Effector CD4-positive, alpha-beta T cell (primary cell): ENCODE measurements around the gene DCK.
"Not testable (repeated sequence)": the region's sequence is repeated elsewhere in the genome, so short reads cannot be mapped to it uniquely, and the experiment has no call there.

Experiments
- DNase-seq: peaks from one replicate; pipeline ENCODE4 v3.0.0-alpha.2; 2020

The DCK gene

DNA sequence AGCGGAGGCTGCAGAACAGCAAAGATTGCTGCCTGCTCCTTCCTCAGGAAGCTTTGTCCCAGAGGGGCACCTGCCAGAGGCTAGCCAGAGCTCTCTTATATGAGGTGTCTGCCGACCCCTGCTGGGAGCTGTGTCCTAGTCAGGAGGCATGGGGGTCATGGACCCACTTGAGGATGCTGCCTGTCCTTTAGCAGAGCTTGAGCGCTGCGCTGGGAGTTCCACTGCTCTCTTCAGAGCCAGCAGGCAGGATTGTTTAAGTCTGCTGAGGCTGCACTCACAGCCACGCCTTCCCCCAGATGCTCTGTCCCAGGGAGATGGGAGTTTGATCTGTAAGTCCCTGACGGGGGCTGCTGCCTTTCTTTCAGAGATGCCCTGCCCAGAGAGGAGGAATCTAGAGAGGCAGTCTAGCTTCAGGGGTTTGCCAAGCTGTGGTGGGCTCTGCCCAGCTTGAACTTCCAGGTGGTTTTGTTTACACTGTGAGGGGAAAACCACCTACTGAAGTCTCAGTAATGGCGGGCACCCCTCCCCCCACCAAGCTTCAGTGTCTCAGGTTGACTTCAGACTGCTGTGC lies 10.9 kb downstream of the DCK start:
- peak; percentile 40 for DNase-seq

DNA sequence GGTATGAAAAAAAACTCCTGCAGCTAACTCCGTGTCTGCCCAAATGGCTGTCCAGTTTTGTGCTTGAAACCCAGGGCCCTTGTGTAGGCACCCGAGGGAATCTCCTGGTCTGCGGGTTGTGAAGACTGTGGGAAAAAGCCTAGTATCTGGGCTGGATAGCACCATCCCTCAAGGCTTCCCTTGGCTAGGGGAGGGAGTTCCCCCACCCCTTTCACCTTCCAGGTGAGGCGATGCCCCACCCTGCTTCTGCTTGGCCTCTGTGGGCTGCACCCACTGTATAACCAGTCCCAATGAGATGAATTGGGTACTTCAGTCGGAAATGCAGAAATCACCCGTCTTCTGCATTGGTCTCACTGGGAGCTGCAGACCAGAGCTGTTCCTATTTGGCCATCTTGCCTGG lies 11.6 kb downstream of the DCK start:
- not testable (repeated sequence) for DNase-seq

DNA sequence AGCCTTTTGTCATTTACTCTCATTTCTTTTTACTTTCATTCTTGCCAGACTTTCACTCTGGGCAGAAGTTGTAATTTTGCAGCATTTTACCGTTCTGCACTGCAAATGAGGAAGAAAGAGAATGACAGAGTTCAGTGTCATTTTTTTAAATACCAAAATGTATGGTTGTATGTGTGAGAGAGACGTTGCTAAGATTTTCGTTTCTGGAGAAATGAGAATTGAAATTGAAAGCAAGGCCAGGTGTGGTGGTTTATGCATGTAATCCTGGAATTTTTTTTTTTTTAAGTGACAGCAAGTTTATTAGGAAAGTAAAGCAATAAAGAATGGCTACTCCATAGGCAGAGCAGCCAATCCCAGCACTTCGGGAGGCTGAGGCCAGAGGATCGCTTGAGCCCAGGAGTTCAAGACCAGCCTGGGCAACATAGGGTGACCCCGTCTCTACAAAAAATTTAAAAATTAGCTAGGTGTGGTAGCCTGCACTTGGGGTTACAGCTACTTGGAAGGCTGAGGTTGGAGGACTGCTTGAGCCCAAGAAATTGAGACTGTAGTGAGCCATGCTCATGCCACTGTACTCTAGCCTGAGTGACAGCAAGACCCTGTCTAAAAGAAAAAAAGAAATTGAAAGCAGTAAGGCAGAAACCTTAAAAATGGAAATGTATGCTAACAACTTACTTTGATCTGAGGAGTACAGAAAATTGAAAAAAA lies 12.9 kb downstream of the DCK start:
- no peak for DNase-seq

DNA sequence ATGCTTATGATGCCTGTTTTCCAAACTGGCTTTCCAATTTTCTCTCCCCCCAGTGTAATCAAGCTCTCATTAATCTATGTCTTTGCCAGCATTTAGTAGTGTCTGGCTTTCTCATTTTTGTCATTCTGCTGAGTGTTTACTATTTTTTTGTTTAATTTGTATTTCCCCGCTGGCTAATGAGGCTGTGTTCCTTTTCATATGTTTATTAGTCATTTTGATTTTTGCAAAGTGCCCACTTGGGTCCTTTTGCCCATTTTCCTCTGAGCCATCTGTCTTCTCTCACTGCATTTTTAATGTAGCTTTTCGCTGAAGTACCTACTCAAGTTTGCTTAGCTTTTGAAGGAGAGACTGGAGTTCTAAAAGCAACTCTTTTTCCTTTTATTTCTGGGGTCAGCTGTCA lies 14.7 kb downstream of the DCK start:
- DNase-seq = no peak

DNA sequence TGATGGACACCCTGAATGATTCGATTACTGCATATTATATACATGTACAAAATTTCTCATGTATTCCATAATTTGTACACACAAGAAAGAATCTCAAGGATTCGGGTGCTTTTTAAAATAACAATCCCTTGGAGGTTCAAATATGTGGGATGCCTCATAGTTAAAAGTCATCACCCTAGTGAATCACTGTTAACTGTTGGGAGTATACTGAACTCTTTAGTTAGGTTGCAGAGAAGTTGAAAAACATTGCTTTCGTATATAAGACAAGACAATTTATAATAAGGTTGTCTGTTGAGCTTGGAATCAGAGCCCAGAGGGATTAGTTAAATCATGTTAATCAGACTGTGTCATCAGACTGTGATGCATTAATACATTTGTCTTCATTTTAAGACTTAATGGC lies 15.6 kb downstream of the DCK start:
- DNase-seq = no peak

DNA sequence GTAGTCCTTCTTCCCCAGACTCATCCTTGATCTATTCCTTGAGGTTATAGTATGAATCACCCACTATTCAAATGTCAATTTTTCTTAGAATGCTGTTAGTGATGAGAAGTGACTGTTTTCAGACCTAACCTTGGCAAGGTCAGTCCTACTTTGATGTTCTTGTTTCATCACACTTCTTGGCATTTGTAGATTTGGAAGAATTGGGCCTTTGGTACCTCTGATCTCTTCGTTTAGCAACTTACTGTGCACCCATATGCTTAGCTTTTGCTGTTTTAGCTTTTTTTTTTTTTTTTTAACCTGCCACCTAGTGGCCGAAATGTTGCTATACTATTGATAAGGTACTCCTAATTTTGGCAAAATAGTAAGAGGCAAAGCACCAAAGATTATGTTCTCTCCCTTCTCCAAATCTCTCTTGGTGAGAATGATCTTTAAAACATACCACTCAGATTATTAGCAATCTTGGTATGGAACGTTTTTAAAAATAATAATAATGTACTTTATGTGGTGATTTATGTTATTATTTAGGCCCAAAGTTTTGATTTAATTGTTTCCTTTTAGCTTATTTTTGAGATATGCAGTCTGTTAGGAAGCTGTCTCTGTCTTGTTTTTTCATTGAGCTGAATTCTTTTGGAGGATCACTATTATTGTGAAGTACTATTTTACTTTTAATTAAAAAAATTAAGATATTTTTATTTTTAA lies 16.6 kb downstream of the DCK start:
- DNase-seq = no peak

DNA sequence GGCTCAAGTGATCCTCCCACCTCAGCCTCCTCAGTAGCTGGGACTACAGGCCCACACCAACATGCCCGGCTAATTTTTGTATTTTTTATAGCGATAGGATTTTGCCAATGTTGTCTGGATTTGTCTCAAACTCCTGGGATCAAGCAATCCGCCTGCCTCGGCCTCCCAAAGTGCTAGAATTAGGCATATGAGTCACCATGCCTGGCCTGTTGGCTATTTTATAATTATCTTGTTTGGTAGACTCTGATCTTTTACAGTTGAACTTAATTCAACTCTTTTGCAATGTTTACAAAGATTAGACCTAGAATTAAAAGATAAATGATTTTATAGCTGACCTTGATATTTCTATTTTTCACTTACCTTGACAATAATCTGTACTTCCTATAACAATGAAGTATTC lies 18.0 kb downstream of the DCK start:
- no peak for DNase-seq

DNA sequence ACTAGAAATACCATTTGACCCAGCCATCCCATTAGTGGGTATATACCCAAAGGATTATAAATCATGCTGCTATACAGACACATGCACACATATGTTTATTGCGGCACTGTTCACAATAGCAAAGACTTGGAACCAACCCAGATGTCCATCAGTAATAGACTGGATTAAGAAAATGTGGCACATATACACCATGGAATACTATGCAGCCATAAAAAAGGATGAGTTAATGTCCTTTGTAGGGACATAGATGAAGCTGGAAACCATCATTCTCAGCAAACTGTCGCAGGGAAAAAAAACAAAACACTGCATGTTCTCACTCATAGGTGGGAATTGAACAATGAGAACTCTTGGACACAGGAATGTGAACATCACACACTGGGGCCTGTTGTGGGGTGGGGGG lies 23.9 kb downstream of the DCK start:
- DNase-seq = not testable (repeated sequence)

DNA sequence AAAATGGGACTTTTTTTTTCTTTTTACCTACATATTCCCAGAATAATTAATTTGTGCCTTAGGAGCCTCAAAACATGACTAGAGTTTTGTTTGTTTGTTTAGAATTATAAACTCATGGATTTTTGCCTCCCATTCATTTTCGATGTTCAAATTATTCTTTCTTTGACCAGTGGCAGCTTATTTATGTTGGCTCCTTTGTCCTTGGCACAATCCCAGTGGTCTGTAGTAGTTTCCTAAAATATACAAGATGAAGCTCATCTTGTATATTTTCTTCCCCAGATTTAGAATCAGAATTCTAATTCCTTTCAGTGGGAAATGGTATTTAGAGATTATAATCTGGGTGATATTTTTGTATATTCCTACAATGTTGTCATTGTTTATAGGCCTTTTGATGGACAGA lies 27.2 kb downstream of the DCK start:
- DNase-seq = no peak

DNA sequence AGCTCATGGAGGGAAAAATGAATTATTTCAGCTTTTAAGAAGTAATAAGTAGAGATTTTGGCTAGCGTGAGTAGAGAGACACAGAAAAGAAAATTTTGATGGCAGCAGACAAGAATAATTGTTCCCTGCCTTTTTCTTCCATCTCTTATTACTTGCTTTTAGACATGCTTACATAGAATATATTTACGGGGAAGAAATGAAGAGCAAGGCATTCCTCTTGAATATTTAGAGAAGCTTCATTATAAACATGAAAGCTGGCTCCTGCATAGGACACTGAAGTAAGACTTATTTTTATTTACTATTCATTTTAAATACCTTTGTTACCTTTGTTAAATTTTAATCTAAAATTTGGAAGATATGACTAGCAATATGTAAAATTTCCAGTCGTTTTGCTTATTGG lies 32.2 kb downstream of the DCK start:
- DNase-seq = no peak

DNA sequence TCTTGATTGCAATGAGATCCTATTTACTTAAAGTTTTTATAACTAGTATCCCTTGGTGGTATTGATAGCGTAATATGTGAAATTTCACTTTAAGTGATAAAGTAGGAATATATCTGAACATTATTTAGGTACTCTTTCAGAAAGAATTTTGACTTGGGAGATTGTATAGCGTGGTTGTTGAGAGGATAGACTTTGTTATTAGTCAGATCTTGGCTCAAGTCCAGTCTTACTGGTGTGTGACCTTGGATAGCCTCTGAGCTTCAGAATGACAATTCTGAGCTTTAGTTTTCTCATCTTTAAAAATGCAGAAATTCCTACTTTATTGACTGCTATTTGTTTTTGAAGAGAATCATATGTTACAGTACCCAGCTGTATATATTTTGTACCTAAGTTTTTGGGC lies 32.6 kb downstream of the DCK start:
- no peak for DNase-seq

DNA sequence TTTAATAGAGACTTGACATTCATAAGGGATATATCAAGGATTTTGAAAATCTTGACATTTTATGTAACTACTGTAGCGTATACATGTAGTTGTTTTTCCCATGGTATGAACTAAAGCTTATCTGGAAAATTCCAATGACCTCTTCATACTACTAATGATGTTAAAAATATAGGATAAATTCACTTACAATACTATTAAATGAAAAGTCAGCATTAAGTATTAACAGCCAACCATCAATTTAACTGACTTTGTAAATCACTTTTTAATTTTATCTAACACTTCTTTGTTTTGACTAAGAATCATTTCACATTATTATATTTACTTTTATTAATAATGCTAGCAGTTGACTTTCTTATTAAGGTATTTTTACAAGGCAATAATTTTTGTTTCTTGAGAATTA lies 34.2 kb downstream of the DCK start:
- DNase-seq = no peak

DNA sequence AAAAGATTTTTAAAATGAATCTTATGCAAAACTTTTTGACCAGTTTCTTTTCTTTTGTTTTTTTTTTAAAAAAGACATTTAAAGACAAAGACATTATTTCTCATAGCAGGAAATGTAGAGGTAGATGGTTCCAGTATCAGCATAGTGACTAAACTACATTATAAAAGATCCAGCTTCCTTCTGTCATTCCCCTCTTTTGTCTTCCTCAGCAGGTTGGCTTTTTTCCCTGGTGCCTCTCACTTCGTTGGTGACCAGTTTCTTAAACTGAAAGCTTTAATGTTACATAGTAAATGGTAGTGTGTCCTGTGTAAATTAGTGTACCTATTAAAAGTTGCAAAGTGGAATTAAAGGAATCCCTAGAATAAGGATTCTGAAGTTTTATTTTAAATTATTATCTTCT lies 36.1 kb downstream of the DCK start:
- DNase-seq = no peak

DNA sequence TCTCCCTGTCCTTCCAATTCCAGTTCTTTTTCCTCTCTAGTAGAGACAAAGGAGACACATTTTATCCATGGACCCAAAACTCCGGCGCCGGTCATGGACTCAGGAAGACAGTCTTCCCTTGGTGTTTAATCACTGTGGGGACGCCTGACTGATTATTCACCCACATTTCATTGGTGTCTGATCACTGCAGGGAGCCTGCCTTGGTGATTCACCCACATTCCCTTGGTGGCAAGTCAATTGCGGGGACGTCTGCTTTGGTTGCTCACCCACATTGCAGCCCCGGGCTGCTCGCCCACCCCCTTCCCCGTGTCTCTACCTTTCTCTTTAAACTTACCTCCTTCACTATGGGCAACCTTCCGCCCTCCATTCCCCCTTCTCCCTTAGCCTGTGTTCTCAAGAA lies 38.7 kb downstream of the DCK start:
- DNase-seq = not testable (repeated sequence)

DNA sequence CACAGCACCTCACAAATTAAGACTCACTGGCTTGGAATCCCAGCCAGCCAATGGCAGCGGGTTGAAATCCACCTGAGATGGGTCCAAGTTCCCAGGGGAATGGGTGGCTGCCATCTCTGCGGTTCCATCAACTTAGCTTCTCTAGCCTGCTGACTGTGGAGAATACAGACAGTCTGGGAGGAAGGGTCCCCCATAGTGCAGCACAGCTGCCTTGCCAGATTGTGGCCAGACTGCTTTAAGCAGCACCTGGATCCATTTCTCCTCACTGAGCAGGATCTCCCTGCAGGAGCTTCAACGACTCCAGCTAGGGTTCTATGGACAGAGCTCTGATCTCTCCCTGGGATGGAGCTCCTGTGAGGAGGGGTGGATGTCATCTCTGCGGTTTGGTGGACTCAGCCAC lies 51.8 kb downstream of the DCK start:
- no peak for DNase-seq

DNA sequence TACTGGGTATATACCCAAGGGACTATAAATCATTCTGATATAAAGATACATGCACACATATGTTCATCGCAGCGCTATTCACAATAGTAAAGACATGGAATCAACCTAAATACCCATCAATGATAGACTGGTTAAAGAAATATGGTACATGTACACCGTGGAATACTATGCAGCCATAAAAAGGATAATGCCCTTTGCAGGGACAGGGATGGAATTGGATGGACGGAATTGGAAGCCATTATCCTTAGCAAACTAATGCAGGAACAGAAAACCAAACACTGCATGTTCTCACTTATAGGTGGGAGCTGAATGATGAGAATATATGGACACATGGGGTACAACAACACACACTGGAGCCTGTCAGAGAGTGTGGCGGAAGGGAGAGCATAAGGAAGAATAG lies 55.9 kb downstream of the DCK start:
- DNase-seq = no peak

DNA sequence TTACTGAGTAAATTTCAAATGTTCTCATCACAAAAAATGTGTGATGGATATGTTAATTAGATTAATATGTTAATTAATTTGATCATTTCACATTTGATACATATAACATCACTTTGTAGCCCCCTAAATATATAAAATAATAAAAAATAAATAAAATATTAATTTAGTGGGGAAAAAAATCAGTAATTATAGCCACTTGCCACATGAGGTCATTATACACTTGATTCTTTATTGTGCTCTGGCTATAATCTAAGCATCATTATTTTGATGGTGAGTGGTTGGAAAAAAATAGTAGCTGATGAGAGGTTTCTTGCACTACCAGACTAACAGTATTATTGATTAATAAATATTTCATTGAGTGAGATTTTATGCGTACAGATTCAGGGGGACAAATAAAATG lies 57.4 kb downstream of the DCK start:
- no peak for DNase-seq

DNA sequence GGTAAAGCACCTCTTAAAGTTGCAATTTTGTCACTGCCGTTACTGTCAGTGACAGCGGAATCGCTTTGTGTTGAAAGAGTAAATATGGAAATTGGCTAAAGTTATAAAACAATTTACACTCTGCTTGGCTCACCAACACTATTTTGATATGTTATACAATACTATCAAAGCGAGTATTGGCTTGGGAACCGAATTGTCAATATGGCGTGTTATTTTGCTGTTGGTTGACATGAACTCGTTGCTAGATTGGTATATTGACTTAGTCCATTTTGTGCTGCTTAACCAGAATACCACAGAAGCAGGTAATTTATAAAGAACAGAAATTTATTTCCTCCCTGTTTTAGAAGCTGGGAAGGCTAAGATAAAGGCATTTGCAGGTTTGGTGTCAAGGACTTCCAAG lies 58.6 kb downstream of the DCK start:
- no peak for DNase-seq

DNA sequence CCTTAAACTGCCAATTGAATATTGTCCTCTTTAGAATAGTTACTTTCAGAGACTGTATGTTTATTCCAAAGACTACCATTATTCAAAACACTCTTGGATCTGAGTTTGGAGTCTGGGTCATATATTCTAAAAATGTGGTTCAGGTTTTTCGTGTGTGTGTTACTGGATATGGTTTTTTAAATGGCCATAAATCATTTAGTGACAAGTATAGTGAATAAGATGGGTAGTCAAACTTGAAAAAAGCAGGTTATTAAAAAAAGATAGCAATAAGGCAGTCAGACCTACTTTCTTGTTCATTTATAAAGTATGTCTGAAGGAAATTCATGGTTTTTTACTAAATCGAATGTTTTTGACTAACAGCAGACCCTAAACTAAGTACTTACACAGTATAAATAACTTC lies 59.3 kb downstream of the DCK start:
- DNase-seq = no peak

DNA sequence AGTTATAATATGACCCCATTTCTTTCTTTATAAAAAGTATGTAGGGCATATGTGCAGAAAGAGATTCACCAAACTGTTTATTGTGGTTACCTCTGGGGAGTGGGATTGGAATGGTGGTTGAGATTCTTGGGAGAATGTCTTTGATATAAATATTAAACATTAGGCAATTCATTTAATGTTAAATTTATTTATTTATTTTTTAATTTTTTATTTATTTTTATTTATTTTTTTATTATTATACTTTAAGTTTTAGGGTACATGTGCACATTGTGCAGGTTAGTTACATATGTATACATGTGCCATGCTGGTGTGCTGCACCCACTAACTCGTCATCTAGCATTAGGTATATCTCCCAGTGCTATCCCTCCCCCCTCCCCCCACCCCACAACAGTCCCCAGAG lies 60.2 kb downstream of the DCK start:
- DNase-seq = not testable (repeated sequence)

DNA sequence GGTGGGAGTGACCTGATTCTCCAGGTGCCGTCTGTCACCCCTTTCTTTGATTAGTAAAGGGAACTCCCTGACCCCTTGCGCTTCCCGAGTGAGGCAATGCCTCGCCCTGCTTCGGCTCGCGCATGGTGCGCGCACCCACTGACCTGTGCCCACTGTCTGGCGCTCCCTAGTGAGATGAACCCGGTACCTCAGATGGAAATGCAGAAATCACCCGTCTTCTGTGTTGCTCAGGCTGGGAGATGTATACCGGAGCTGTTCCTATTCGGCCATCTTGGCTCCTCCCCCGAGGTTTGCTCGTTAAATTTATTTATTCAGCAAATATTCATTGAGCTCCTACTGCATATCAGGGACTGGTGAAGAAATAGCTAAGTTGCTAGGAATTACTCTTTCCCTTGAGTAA lies 66.1 kb downstream of the DCK start:
- not testable (repeated sequence) for DNase-seq

DNA sequence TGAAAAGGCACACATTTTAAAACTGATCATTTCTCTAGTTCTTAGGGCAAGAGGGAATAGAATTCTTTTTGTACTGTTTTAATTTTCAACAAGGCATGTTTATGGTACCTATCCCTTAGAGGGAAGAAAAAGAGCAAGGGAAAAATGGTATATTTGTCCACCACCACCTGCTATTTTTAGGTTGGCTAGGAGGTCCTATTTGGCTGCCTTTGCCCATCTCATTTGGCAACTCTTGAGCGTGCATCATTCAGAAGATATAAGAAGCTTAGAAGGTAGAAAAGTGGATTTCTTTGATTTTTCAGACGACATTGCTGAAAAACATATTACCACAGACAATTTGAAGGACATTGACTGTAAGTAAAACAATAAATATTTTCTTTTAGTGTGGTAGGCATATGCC lies 69.0 kb downstream of the DCK start:
- no peak for DNase-seq

DNA sequence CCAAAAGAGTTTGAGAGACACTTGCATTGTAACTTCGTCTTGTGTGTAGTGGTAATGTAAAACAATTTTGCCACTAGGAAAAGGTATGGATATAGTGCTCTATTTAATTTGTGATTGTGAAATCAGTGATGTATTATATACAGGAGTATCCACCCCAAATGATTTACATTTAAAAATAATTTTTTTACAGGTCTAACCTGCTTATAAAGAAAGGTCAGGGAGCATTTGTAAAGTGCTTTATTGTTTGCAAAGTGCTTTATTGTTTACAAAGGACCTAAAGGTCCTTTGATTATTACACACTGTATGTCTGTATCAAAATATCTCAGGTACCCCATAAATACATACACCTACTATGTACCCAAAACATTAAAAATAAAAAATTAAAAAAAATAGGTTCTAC lies 70.3 kb downstream of the DCK start:
- no peak for DNase-seq

DNA sequence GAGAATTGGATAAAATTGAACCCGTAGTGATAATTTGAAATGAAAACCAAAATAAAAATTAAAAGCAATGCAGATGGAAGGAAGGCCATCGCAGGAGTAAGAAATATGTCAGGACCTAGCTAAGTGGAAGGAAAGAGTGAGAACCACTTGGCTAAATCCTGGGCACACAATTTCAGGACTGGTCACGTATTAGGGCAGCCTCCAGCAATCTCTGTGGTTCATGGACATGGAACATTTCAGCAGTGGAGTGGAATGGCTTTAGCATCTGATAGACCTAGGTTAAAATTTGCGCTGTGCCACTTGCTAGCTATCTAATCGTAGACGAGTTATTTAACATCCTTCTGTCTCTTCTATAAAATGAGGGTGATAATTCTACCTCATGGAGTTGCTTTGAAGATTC lies 71.1 kb downstream of the DCK start:
- no peak for DNase-seq
